Body of pancreas (tissue), 4 donors: Measurements from ENCODE around the gene ZFAND4.

Source experiments
- POLR2A ChIP-seq, 3 donors: fragments of 450-650 bp; IDR thresholded peaks; one replicate each; pipeline ENCODE4 v1.6.1; 2016; ENCODE audit warnings: antibody characterized with exemption in 3 of 3, mild to moderate bottlenecking in 2 of 3
- TF ChIP-seq, protein P1 (sequence below), 7 experiments: fragments of 450-650 bp in 4 of 7; fragments of 200-600 bp in 3 of 7; sonication (generic) in 3 of 7; IDR thresholded peaks; one replicate each; pipeline ENCODE4 v1.5.1; 2016 to 2019; ENCODE audit warnings: antibody characterized with exemption in 7 of 7

DNA sequence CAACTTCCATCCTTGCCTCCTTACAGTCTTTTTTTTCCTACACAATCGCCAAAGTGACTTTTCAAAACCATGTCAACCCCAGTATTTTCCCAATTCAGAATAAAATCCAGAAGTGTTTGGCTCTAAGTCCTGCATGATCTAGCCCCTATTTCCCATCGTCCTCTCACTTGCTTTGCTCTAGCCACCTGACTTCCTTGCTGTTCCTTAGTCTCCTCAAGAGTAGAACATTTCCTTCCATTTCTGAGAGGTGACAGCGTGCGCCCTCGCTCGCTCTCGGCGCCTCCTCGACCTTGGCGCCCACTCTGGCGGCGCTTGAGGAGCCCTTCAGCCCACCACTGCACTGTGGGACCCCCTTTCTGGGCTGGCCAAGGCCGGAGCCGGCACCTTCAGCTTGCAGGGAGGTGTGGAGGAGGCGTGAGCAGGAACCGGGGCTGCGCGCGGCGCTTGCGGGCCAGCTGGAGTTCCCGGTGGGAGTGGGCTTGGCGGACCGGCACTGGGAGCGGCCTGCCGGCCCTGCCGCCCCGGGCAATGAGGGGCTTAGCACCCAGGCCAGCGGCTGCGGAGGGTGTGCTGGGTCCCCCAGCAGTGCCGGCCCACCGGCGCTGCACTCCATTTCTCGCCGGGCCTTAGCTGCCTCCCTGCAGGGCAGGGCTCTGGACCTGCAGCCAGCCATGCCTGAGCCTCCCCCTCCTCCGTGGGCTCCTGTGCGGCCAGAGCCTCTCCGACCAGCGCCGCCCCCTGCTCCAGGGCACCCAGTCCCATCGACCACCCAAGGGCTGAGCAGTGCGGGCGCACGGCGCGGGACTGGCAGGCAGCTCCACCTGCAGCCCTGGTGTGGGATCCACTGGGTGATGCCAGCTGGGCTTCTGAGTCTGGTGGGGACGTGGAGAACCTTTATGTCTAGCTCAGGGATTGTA lies 72.0 kb downstream of the ZFAND4 start:
- peak in 1 of 3 donors; percentile 46 for TF ChIP-seq POLR2A (IDR thresholded peaks at IDR 0.05)
- TF ChIP-seq, protein P1, sequence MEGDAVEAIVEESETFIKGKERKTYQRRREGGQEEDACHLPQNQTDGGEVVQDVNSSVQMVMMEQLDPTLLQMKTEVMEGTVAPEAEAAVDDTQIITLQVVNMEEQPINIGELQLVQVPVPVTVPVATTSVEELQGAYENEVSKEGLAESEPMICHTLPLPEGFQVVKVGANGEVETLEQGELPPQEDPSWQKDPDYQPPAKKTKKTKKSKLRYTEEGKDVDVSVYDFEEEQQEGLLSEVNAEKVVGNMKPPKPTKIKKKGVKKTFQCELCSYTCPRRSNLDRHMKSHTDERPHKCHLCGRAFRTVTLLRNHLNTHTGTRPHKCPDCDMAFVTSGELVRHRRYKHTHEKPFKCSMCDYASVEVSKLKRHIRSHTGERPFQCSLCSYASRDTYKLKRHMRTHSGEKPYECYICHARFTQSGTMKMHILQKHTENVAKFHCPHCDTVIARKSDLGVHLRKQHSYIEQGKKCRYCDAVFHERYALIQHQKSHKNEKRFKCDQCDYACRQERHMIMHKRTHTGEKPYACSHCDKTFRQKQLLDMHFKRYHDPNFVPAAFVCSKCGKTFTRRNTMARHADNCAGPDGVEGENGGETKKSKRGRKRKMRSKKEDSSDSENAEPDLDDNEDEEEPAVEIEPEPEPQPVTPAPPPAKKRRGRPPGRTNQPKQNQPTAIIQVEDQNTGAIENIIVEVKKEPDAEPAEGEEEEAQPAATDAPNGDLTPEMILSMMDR (IDR thresholded peaks at IDR 0.05) = peak in 2 of 7 experiments; percentile 11 to 33
